T-helper 1 cell treated with Interleukin-12 subunit alpha and Interleukin-12 subunit beta and Interleukin-4 antibody, amounts not matched to agents 30 ng/mL and 1 ng/mL, for 36 hours (primary cell): ENCODE data around the gene SOCS3. TPM values are rescaled to one million over a fixed set of nuclear protein-coding genes. Genes with fewer than 3 reads are reported as not detected.
"Not testable (repeated sequence)": the region's sequence is repeated elsewhere in the genome, so short reads cannot be mapped to it uniquely, and the experiment has no call there.

Experiments
- intact Hi-C: fragments of 100-400 bp; cut with micrococcal nuclease; formaldehyde crosslinking; loops from one replicate; pipeline ENCODE4 v1.15.1; 2024
- total RNA-seq: library from RNA; stranded (reverse); gene quantifications from 2 replicates; pipeline ENCODE4 v1.2.3, GENCODE V29; 2022

SOCS3 gene
- total RNA-seq, 1 donor from 2014 or later: 198 TPM

- intact Hi-C loops: no loop called here
These were observed 24.7 kb downstream of the SOCS3 start for GRCh38 chr17:78335209-78335608.

GRCh38 chr17:78332991-78333390 is 26.9 kb downstream of the SOCS3 start:
- intact Hi-C loops: no loop called here

- intact Hi-C loops: not testable (repeated sequence)
These were observed 28.5 kb downstream of the SOCS3 start for GRCh38 chr17:78331355-78331754.

GRCh38 chr17:78330570-78331224 is 29.2 kb downstream of the SOCS3 start:
- intact Hi-C loops: no loop called here

GRCh38 chr17:78329263-78330059 is 30.4 kb downstream of the SOCS3 start:
- intact Hi-C loops: no loop called here

- intact Hi-C loops: no loop called here
These were observed 32.0 kb downstream of the SOCS3 start for GRCh38 chr17:78327880-78328279.

GRCh38 chr17:78325076-78325687 is 34.7 kb downstream of the SOCS3 start:
- intact Hi-C loops: no loop called here

GRCh38 chr17:78324391-78325075 is 35.3 kb downstream of the SOCS3 start:
- intact Hi-C loops: loop anchor here (1.0 kb wide), 1 partner anchor 9 kb away; no protein-coding TSS in a partner anchor

GRCh38 chr17:78323826-78324390 is 36.0 kb downstream of the SOCS3 start:
- intact Hi-C loops: loop anchor here (1.0 kb wide), 1 partner anchor 9 kb away; no protein-coding TSS in a partner anchor

GRCh38 chr17:78322858-78323455 is 36.9 kb downstream of the SOCS3 start:
- intact Hi-C loops: no loop called here

- intact Hi-C loops: no loop called here
These were observed 37.5 kb downstream of the SOCS3 start for GRCh38 chr17:78322327-78322857.

GRCh38 chr17:78318843-78319242 is 41.0 kb downstream of the SOCS3 start:
- intact Hi-C loops: no loop called here

GRCh38 chr17:78318407-78318806 is 41.5 kb downstream of the SOCS3 start:
- intact Hi-C loops: no loop called here

GRCh38 chr17:78317794-78318400 is 42.0 kb downstream of the SOCS3 start:
- intact Hi-C loops: no loop called here

- intact Hi-C loops: no loop called here
These were observed 42.7 kb downstream of the SOCS3 start for GRCh38 chr17:78316867-78317789.

- intact Hi-C loops: no loop called here
These were observed 43.6 kb downstream of the SOCS3 start for GRCh38 chr17:78316115-78316866.

GRCh38 chr17:78315355-78316114 is 44.3 kb downstream of the SOCS3 start:
- intact Hi-C loops: loop anchor here (1.0 to 2.0 kb wide), 3 partner anchors 9 to 63 kb away; no protein-coding TSS in a partner anchor
